ENCODE results near the gene KCNH3.
A peak's percentile ranks its signal among the peaks of the same experiment; 100 is the strongest.
"Not testable (repeated sequence)": the region's sequence is repeated elsewhere in the genome, so short reads cannot be mapped to it uniquely, and the experiment has no call there.

KCNH3 gene

GRCh38 chr12:49527361-49528130 is 11.3 kb upstream of the KCNH3 start:
- no peak for DNase-seq

- DNase-seq: no peak
These were observed 9.4 kb upstream of the KCNH3 start for GRCh38 chr12:49529414-49529813.

- DNase-seq: no peak
These were observed 7.1 kb upstream of the KCNH3 start for GRCh38 chr12:49531745-49532144.

- no peak for DNase-seq
These were observed 5.5 kb upstream of the KCNH3 start for GRCh38 chr12:49533331-49533730.

- DNase-seq: not testable (repeated sequence)
These were observed 4.7 kb upstream of the KCNH3 start for GRCh38 chr12:49534122-49534521.

- DNase-seq: no peak
These were observed 4.0 kb upstream of the KCNH3 start for GRCh38 chr12:49534731-49535278.

GRCh38 chr12:49535921-49536525 is 2.8 kb upstream of the KCNH3 start:
- no peak for DNase-seq

GRCh38 chr12:49536526-49537071 is 2.2 kb upstream of the KCNH3 start:
- no peak for DNase-seq

GRCh38 chr12:49537231-49537751 is 1.5 kb upstream of the KCNH3 start:
- DNase-seq: peak; percentile 25

GRCh38 chr12:49537752-49538509 is 899 bp upstream of the KCNH3 start:
- DNase-seq: no peak

- DNase-seq: no peak
These were observed 787 bp downstream of the KCNH3 start for GRCh38 chr12:49539406-49540228.

GRCh38 chr12:49540229-49541139 is 1.7 kb downstream of the KCNH3 start:
- no peak for DNase-seq

GRCh38 chr12:49541140-49541861 is 2.5 kb downstream of the KCNH3 start:
- no peak for DNase-seq

- DNase-seq: no peak
These were observed 3.2 kb downstream of the KCNH3 start for GRCh38 chr12:49541911-49542505.

- no peak for DNase-seq
These were observed 3.8 kb downstream of the KCNH3 start for GRCh38 chr12:49542592-49543160.

- no peak for DNase-seq
These were observed 4.5 kb downstream of the KCNH3 start for GRCh38 chr12:49543221-49543913.

- DNase-seq: no peak
These were observed 5.3 kb downstream of the KCNH3 start for GRCh38 chr12:49543914-49544815.

- DNase-seq: no peak
These were observed 7.0 kb downstream of the KCNH3 start for GRCh38 chr12:49545815-49546214.

Measured in NCI-H1092 treated with DMSO at 0.1 percent for 48 hours (cell line).